Parathyroid adenoma (tissue), 2 donors: ENCODE data around the gene ABCB9.
A peak's percentile ranks its signal among the peaks of the same experiment; 100 is the strongest.

Experiments used
- H2AFZ ChIP-seq: fragments of 300-600 bp; sonication (generic); one replicate; pipeline ENCODE4 v1.7.0; 2017; ENCODE audit warnings: antibody characterized with exemption, mild to moderate bottlenecking
- H3K27ac ChIP-seq: fragments of 300-600 bp; sonication (generic); one replicate; pipeline ENCODE4 v1.7.0; 2017
- H3K27me3 ChIP-seq: fragments of 300-600 bp; sonication (generic); one replicate; pipeline ENCODE4 v1.7.0; 2017; ENCODE audit warnings: low read length; ENCODE audit not compliant: control insufficient read depth, insufficient read depth
- H3K36me3 ChIP-seq: fragments of 300-600 bp; sonication (generic); one replicate; pipeline ENCODE4 v1.7.0; 2017; ENCODE audit warnings: low read length; ENCODE audit not compliant: control insufficient read depth, insufficient read depth
- H3K4me1 ChIP-seq: fragments of 300-600 bp; sonication (generic); one replicate; pipeline ENCODE4 v1.7.0; 2017; ENCODE audit warnings: control low read depth
- H3K4me2 ChIP-seq: fragments of 300-600 bp; sonication (generic); one replicate; pipeline ENCODE4 v1.7.0; 2017; ENCODE audit warnings: low read length
- H3K4me3 ChIP-seq: fragments of 300-600 bp; sonication (generic); one replicate; pipeline ENCODE4 v1.7.0; 2017; ENCODE audit warnings: low read depth, low read length
- H3K79me2 ChIP-seq: fragments of 300-600 bp; sonication (generic); one replicate; pipeline ENCODE4 v1.7.0; 2017; ENCODE audit warnings: control low read depth
- H3K9ac ChIP-seq: fragments of 300-600 bp; sonication (generic); one replicate; pipeline ENCODE4 v1.7.0; 2017; ENCODE audit warnings: mild to moderate bottlenecking
- H3K9me3 ChIP-seq: fragments of 300-600 bp; sonication (generic); one replicate; pipeline ENCODE4 v1.7.0; 2017; ENCODE audit warnings: low read length; ENCODE audit not compliant: control insufficient read depth
- TF ChIP-seq, protein P1 (sequence below): fragments of 300-600 bp; sonication (generic); IDR thresholded peaks from one replicate; pipeline ENCODE4 v1.7.0; 2017; ENCODE audit warnings: antibody characterized with exemption, mild to moderate bottlenecking
- donor health status: primary hyperparathyroidism.

Gene ABCB9

DNA sequence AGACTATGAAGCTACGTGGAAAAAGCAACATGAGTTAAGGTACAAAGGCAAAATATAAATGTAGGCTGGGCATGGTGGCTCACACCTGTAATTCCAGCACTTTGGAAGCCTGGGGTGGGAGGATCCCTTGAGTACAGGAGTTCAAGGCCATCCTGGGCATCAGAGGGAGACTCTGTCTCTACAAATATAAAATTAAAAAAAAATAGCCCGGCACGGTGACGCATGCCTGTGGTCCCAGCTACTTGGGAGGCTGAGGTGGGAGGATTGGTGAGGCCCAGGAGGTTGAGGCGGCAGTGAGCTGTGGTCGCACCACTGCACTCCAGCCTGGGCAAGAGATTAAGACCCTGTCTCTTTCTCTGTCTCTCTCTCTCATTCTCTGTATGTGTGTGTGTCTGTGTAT lies 66.4 kb downstream of the ABCB9 start:
- H3K27ac ChIP-seq: no peak overlapping the region
- no peak overlapping the region for H3K4me3 ChIP-seq
- no peaks in the 10 kb centered on the region for H3K9me3 ChIP-seq
- no peak overlapping the region for H3K9ac ChIP-seq
- TF ChIP-seq, protein P1, sequence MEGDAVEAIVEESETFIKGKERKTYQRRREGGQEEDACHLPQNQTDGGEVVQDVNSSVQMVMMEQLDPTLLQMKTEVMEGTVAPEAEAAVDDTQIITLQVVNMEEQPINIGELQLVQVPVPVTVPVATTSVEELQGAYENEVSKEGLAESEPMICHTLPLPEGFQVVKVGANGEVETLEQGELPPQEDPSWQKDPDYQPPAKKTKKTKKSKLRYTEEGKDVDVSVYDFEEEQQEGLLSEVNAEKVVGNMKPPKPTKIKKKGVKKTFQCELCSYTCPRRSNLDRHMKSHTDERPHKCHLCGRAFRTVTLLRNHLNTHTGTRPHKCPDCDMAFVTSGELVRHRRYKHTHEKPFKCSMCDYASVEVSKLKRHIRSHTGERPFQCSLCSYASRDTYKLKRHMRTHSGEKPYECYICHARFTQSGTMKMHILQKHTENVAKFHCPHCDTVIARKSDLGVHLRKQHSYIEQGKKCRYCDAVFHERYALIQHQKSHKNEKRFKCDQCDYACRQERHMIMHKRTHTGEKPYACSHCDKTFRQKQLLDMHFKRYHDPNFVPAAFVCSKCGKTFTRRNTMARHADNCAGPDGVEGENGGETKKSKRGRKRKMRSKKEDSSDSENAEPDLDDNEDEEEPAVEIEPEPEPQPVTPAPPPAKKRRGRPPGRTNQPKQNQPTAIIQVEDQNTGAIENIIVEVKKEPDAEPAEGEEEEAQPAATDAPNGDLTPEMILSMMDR: no peak
- peaks cover 10% of the 10 kb centered on the region for H3K79me2 ChIP-seq
- H3K27me3 ChIP-seq: no peaks in the 10 kb centered on the region
- H3K36me3 ChIP-seq: no peaks in the 10 kb centered on the region
- peaks cover 4% of the 10 kb centered on the region for H3K4me1 ChIP-seq
- H2AFZ ChIP-seq: no peak overlapping the region
- no peak overlapping the region for H3K4me2 ChIP-seq

DNA sequence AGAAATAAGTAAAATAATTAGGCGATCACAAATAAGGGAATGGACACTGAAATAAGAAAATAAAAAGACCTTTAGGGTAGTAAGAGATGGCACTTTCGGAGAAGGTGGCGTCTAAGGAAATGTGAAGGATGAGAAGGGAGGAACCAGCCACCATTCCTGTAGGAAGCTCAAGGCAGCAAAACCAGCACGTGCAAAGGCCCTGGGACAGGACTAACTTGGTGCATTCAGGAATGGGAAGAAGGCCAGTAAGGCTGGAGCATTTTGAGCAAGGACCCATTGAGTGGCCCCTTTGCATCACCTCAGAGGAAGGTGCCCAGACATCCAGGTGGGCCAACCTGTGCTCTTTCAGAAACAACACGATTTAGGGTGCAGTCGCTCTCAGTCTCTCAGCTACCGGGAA lies 69.6 kb downstream of the ABCB9 start:
- H3K4me1 ChIP-seq: peaks cover 26% of the 10 kb centered on the region
- H3K4me3 ChIP-seq: peak overlapping the region; percentile 87
- TF ChIP-seq, protein P1: no peak

DNA sequence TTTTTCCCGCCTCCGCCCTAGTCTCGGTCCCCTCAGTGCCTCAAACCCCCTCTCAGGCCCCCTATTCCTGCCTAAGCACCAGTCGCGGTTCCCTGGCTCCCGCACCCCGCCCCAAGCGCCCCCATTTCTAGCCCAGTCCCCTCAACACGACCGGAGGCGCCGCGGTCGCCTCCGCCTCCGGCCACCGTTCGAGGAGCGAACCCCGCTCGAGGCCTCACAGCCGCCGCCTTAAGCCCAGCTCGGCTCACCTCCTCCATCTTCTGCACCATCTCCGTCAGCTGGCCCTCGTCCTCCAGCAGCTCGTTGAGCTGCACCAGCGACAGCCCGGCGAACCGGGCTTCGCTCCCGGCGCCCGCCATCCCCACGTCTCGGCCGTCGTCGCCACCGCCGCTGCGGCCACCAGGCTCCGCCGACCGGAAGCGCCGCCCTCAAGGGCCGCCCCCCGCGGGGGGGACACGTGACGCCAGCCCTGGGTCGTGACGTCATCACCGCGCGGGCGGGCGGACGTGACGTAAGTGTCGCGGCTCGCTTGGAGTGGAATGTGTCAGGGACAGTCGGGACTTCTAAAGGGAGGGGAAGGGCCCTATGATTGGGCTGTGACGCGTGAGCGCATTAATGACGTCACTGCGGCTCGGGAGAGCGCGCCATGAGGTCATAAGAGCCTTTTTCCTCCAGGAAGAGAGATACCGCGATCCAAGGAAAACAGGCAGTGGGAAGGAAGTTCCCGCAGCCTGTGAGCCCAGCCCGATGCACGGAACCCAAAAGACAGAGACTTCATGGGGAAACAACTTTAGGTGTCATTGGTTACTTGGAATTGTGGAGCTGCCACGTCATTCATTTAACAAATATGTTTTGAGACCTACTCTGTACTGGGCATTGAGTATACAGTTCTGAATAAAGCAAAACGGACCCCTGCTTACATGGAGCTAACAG lies 70.3 kb downstream of the ABCB9 start, which contains the start of gene VPS37B:
VPS37B (minus strand) TSS at position 421 of the 933 bp plus-strand sequence; CDS start at position 359, 62 bp downstream.
- H3K27ac ChIP-seq: peak within 1 kb of the TSS; percentile 74
- peaks cover 25% of the 10 kb centered on the region for H3K79me2 ChIP-seq
- H3K4me1 ChIP-seq: peaks cover 33% of the 10 kb centered on the region
- TF ChIP-seq, protein P1: peak; percentile 7
- peak within 1 kb of the TSS; percentile 87 for H3K4me3 ChIP-seq
- no peaks in the 10 kb centered on the region for H3K27me3 ChIP-seq
- peak within 1 kb of the TSS; percentile 99 for H3K4me2 ChIP-seq
- H2AFZ ChIP-seq: peak within 1 kb of the TSS; percentile 94
- no peaks in the 10 kb centered on the region for H3K36me3 ChIP-seq
- H3K9ac ChIP-seq: peak within 1 kb of the TSS; percentile 97
- H3K9me3 ChIP-seq: no peaks in the 10 kb centered on the region

More for the DNA sequence above, 69.6 kb downstream of the ABCB9 start:
- H3K9ac ChIP-seq: no peak overlapping the region
- H3K27me3 ChIP-seq: no peaks in the 10 kb centered on the region
- H3K4me2 ChIP-seq: peak overlapping the region; percentile 99
- H3K27ac ChIP-seq: no peak overlapping the region
- H3K79me2 ChIP-seq: peaks cover 22% of the 10 kb centered on the region
- H2AFZ ChIP-seq: no peak overlapping the region
- H3K36me3 ChIP-seq: no peaks in the 10 kb centered on the region
- no peaks in the 10 kb centered on the region for H3K9me3 ChIP-seq

DNA sequence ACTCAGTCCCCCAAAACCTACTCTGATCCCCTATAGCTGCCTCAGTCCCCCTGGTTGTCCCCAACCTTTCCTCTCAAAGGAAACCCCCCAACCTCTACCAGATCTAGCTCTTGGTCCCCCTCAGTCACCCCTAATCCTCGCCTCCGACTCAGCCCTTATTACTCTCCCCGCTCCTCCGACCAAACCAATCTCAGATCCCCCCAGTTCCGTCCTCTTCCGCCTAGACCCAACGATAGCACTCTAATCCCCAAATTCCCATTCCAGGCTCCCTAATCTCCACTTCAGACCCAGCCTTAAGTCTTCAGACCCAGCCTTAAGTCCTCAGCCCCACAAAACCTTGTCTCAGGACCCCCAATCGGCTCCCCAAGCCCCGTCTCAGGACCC lies 71.0 kb downstream of the ABCB9 start:
- Histone ChIP-seq H3K36me3 (no peaks in the 10 kb centered on the region), H2AFZ (peak overlapping the region; percentile 94), H3K4me3 (peak overlapping the region; percentile 87), H3K9me3 (no peaks in the 10 kb centered on the region), H3K27ac (peak overlapping the region; percentile 74), H3K79me2 (peaks cover 30% of the 10 kb centered on the region), H3K27me3 (no peaks in the 10 kb centered on the region), H3K4me2 (peak overlapping the region; percentile 99), H3K9ac (peak overlapping the region; percentile 97), H3K4me1 (peaks cover 34% of the 10 kb centered on the region)
- TF ChIP-seq, protein P1: no peak
